Heart right ventricle (tissue), 16 donors: ENCODE measurements around the gene ZNF235. TPM values are rescaled to one million over a fixed set of nuclear protein-coding genes. Genes with fewer than 3 reads are reported as not detected.
"Not testable (repeated sequence)": the region's sequence is repeated elsewhere in the genome, so short reads cannot be mapped to it uniquely, and the experiment has no call there.

ENCODE experiments used
- ATAC-seq, 8 donors: fragments of 200-7000 bp; cut with Tn5 transposase; one replicate each; pipeline ENCODE4 v1.9.1; 2020; ENCODE audit warnings: mild to moderate bottlenecking in 8 of 8, moderate library complexity in 8 of 8, moderate number of reproducible peaks in 1 of 8
- DNase-seq, 2 donors: peaks; one replicate each; pipeline ENCODE4 v3.0.0-alpha.2; 2020
- H3K27ac ChIP-seq, 10 donors: fragments of 200-600 bp; sonication (generic) in 2 of 10; one replicate each; pipeline versions ENCODE4 v1.5.0 to v1.8.0; 2020 to 2022; ENCODE audit warnings: mild to moderate bottlenecking in 3 of 10
- H3K27me3 ChIP-seq, 7 donors: fragments of 200-600 bp; one replicate each; pipeline ENCODE4 v1.8.0; 2021 to 2022; ENCODE audit warnings: mild to moderate bottlenecking in 2 of 7
- H3K36me3 ChIP-seq, 9 donors: fragments of 200-600 bp; sonication (generic) in 1 of 9; one replicate each; pipeline versions ENCODE4 v1.5.0 to v1.8.0; 2020 to 2022; ENCODE audit warnings: mild to moderate bottlenecking in 2 of 9
- H3K4me1 ChIP-seq, 9 donors: fragments of 200-600 bp; sonication (generic) in 1 of 9; one replicate each; pipeline versions ENCODE4 v1.5.0 to v1.8.0; 2020 to 2022; ENCODE audit warnings: mild to moderate bottlenecking in 4 of 9
- H3K4me3 ChIP-seq, 10 donors: fragments of 200-600 bp; sonication (generic) in 2 of 10; one replicate each; pipeline versions ENCODE4 v1.5.0 to v1.8.0; 2020 to 2022; ENCODE audit warnings: mild to moderate bottlenecking in 7 of 10, moderate library complexity in 2 of 10
- H3K9me3 ChIP-seq, 11 donors: fragments of 200-600 bp in 10 of 11; sonication (generic) in 2 of 11; one replicate each; pipeline versions ENCODE4 v1.5.0 to v1.8.0; 2013 to 2022; ENCODE audit warnings: mild to moderate bottlenecking in 2 of 11, control low read depth in 1 of 11, moderate library complexity in 1 of 11
- CTCF ChIP-seq, 9 donors: fragments of 200-600 bp; sonication (generic) in 2 of 9; IDR thresholded peaks; one replicate each; pipeline versions ENCODE4 v1.5.0 to v1.8.0; 2021 to 2022; ENCODE audit warnings: antibody characterized with exemption in 9 of 9, mild to moderate bottlenecking in 5 of 9, moderate library complexity in 1 of 9
- WGBS, 2 donors: extraction: QIAGEN DNeasy Blood & Tissue Kit; methylation state at CpG; one replicate each; pipeline ENCODE4 v1.1.7; 2013; ENCODE audit warnings: inconsistent platforms in 1 of 2; 5-methylcytosine and 5-hydroxymethylcytosine counted together
- intact Hi-C, 10 donors: fragments of 100-400 bp; cut with DNase I; formaldehyde crosslinking; loops; one replicate each; pipeline versions ENCODE4 v1.11.1 to v1.14.2; 2022
- polyA plus RNA-seq, 2 donors: library from polyadenylated mRNA; stranded (reverse); fragments of 200-250 nt; gene quantifications; one replicate each; pipeline ENCODE4 v1.2.3, GENCODE V29; 2013
- total RNA-seq, 10 donors: library from RNA; stranded (reverse); fragmentation: NEBNext Ultra II Directional in 3 of 10; extraction: Animal tissue kit (Norgen Biotek cat#: 25700) in 3 of 10; gene quantifications; one replicate each; pipeline versions ENCODE4 v1.2.1 to v1.2.4, GENCODE V29; 2021 to 2023
- donor health status: Arrhythmogenic right ventricular cardiomyopathy.
- donor health status: ischemic (EF 13 %, LVEDD 7.1; RV severe dilation, severe dysfunction).
- donor health status: healthy with polysubstance abuse.
- donor health status: DM: no; HTN: yes; CAD: no.
- donor health status: DM: no; HTN: no; CAD: no.
- donor health status: ischemic (EF 25% LVEDD 6.9; RV normal size, moderate dysfunction).
- donor health status: ischemic (EF 25% LVEDD 5.7; RV mildly dilated, moderate dysfunction).
- donor health status: healthy.
- donor health status: DM: yes; HTN: yes; CAD: no.
- donor health status: Ischemic cardiomyopathy.
- donor health status: ischemic (EF 35%, LVEDD 5.7; RV mildly dilated, moderate dysfunction).
- donor health status: nonischemic (EF 11% LVEDD 7.7; RV severe dilation, severe dysfunction).
- donor health status: DM: yes; HTN: yes; CAD: no.
- donor health status: PGD.
- donor health status: ischemic (EF 29% LVEDD 5.4; RV normal size, mild dysfunction).
- donor health status: nonischemic (EF 23%, LVEDD 6.1; RV moderate dilation, normal function).

ZNF235 gene
- total and polyA plus RNA-seq, 12 donors, result 1.2 to 6.4 (median 3.6) TPM

- Histone ChIP-seq H3K4me3 (no peak overlapping the region), H3K4me1 (peaks cover 0 to 17% (median 0%) of the 10 kb centered on the region in 9 donors), H3K27me3 (no peaks in the 10 kb centered on the region), H3K36me3 (peaks cover 1 to 78% (median 46%) of the 10 kb centered on the region in 9 donors), H3K27ac (no peak overlapping the region), H3K9me3 (peaks cover 0 to 94% (median 4%) of the 10 kb centered on the region in 11 donors)
- no peak for DNase-seq
- peak in 3 of 8 donors; percentile 38 to 52 (median 44) for ATAC-seq
- TF ChIP-seq CTCF (IDR thresholded peaks at IDR 0.05), result no peak
- intact Hi-C loops, result no loop called here
- WGBS, 2 donors, result 48 to 61% methylated on average over 2 of the region's 2 CpGs
These were observed 37.0 kb upstream of the ZNF235 start for GRCh38 chr19:44341794-44342193.

GRCh38 chr19:44334639-44335038, 29.8 kb upstream of the ZNF235 start:
- H3K9me3 ChIP-seq, result peaks cover 0 to 94% (median 14%) of the 10 kb centered on the region in 11 donors
- H3K4me3 ChIP-seq, ATAC-seq, intact Hi-C loops, H3K27ac ChIP-seq, DNase-seq, H3K4me1 ChIP-seq, H3K27me3 ChIP-seq: not testable (repeated sequence)
- H3K36me3 ChIP-seq, result peaks cover 4 to 98% (median 92%) of the 10 kb centered on the region in 9 donors
- WGBS, 2 donors, result 81 to 82% methylated on average over 3 of the region's 3 CpGs

- no peak overlapping the region for H3K27ac ChIP-seq
- H3K9me3 ChIP-seq, result peaks cover 0 to 97% (median 14%) of the 10 kb centered on the region in 11 donors
- TF ChIP-seq CTCF (IDR thresholded peaks at IDR 0.05), result no peak
- ATAC-seq (no peak), DNase-seq (no peak)
- WGBS, 2 donors, result 97 to 100% methylated on average over 1 of the region's 1 CpG
- H3K4me1 ChIP-seq, result no peaks in the 10 kb centered on the region
- H3K36me3 ChIP-seq, result peaks cover 0 to 99% (median 94%) of the 10 kb centered on the region in 9 donors
- intact Hi-C loops, result no loop called here
- H3K27me3 ChIP-seq, result no peaks in the 10 kb centered on the region
- no peak overlapping the region for H3K4me3 ChIP-seq
These were observed 27.3 kb upstream of the ZNF235 start for GRCh38 chr19:44332145-44332544.

- Histone ChIP-seq H3K9me3 (peaks cover 0 to 99% (median 18%) of the 10 kb centered on the region in 11 donors), H3K4me1 (no peaks in the 10 kb centered on the region), H3K27me3 (no peaks in the 10 kb centered on the region), H3K4me3 (no peak overlapping the region), H3K27ac (no peak overlapping the region), H3K36me3 (no peaks in the 10 kb centered on the region)
- ATAC-seq (no peak), DNase-seq (no peak)
- WGBS, 2 donors, result 70 to 93% methylated on average over 2 of the region's 2 CpGs
- TF ChIP-seq CTCF (IDR thresholded peaks at IDR 0.05), result no peak
- intact Hi-C loops, result no loop called here
These were observed 11.1 kb upstream of the ZNF235 start for GRCh38 chr19:44315883-44316282.

- Histone ChIP-seq H3K4me3 (no peak overlapping the region), H3K4me1 (no peaks in the 10 kb centered on the region), H3K27ac (no peak overlapping the region), H3K27me3 (no peaks in the 10 kb centered on the region), H3K36me3 (no peaks in the 10 kb centered on the region), H3K9me3 (peaks cover 0 to 94% (median 14%) of the 10 kb centered on the region in 11 donors)
- DNase-seq (no peak), ATAC-seq (no peak)
- TF ChIP-seq CTCF (IDR thresholded peaks at IDR 0.05), result no peak
- WGBS, 2 donors, result 100% methylated on average over 1 of the region's 1 CpG
- intact Hi-C loops, result no loop called here
These were observed 8.4 kb upstream of the ZNF235 start for GRCh38 chr19:44313231-44313630.
